Type B pancreatic cell (in vitro differentiated cells): Measurements from ENCODE around the gene ST8SIA2. TPM values are rescaled to one million over a fixed set of nuclear protein-coding genes. Genes with fewer than 3 reads are reported as not detected.

ENCODE experiments used
- DNase-seq: peaks from one replicate; pipeline ENCODE4 v3.0.0; 2021; ENCODE audit warnings: mixed read lengths; ENCODE audit not compliant: unreplicated experiment; ENCODE audit errors: extremely low spot score
- H3K27ac Mint-ChIP-seq: 2 replicates; pipeline ENCODE4 v1.8.0; 2021; ENCODE audit warnings: mild to moderate bottlenecking, mixed read lengths
- H3K27me3 Mint-ChIP-seq: 2 replicates; pipeline ENCODE4 v1.8.0; 2021; ENCODE audit warnings: mixed read lengths
- H3K36me3 Mint-ChIP-seq: 2 replicates; pipeline ENCODE4 v1.8.0; 2021; ENCODE audit warnings: mixed read lengths
- H3K4me1 Mint-ChIP-seq: one replicate; pipeline ENCODE4 v1.8.0; 2021; ENCODE audit warnings: mixed read lengths; ENCODE audit not compliant: unreplicated experiment
- H3K4me3 Mint-ChIP-seq: 2 replicates; pipeline ENCODE4 v1.8.0; 2021; ENCODE audit warnings: mild to moderate bottlenecking, mixed read lengths
- H3K9me3 Mint-ChIP-seq: 2 replicates; pipeline ENCODE4 v1.8.0; 2021; ENCODE audit warnings: mixed read lengths
- total RNA-seq: library from RNA; stranded (reverse); gene quantifications from 2 replicates; pipeline ENCODE4 v1.2.1, GENCODE V29; 2021; ENCODE audit warnings: low replicate concordance
- TF ChIP-seq, protein P1 (sequence below): fragments of 200-600 bp; sonication (generic); conservative IDR thresholded peaks from 2 replicates; pipeline ENCODE4 v1.5.0; 2021; ENCODE audit warnings: antibody characterized with exemption, mild to moderate bottlenecking

The ST8SIA2 gene
- total RNA-seq, 1 donor from 2014 or later: 16.8 TPM

DNA sequence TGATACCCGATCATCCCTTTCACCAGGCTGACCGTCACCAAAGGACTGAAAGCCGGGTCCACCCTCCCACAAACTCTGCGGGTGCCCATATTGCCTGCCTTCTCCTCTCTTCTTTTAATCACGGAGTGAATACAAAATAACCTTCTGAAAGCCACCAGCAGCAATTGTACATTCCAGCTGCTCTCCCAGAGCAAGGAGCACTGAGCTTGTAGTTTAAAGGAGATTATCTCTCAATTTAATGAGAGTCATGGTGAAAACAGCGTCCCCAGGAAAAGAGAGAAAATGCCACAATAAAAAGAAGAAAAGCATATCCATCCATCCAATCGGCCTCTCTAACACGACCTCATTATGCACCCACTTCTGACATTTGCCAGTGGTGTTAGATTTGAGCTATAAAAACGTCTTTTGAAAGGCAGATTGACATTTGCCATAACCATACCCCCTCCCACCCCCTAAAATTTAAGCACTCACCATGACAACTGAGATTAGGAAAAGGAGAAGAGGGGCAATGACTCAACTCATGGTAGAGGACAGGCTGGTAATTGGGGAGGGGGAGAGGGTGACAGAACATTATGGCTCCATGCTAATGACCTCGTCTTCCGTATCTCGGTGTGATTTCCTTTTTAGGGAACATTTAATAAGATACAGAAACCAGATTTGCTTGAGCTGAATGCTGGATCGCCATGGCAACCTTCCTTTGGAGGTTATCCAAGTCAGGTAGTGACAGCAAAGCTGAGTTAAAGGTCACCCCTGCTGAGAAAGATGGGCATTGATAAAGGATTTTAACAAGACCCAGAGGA, 106.2 kb downstream of the ST8SIA2 start:
- peaks cover 6% of the 10 kb centered on the region for H3K27me3 Mint-ChIP-seq
- no peaks in the 10 kb centered on the region for H3K9me3 Mint-ChIP-seq
- TF ChIP-seq, protein P1, sequence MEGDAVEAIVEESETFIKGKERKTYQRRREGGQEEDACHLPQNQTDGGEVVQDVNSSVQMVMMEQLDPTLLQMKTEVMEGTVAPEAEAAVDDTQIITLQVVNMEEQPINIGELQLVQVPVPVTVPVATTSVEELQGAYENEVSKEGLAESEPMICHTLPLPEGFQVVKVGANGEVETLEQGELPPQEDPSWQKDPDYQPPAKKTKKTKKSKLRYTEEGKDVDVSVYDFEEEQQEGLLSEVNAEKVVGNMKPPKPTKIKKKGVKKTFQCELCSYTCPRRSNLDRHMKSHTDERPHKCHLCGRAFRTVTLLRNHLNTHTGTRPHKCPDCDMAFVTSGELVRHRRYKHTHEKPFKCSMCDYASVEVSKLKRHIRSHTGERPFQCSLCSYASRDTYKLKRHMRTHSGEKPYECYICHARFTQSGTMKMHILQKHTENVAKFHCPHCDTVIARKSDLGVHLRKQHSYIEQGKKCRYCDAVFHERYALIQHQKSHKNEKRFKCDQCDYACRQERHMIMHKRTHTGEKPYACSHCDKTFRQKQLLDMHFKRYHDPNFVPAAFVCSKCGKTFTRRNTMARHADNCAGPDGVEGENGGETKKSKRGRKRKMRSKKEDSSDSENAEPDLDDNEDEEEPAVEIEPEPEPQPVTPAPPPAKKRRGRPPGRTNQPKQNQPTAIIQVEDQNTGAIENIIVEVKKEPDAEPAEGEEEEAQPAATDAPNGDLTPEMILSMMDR: no peak
- no peak overlapping the region for H3K27ac Mint-ChIP-seq
- no peak for DNase-seq
- no peak overlapping the region for H3K4me3 Mint-ChIP-seq
- peaks cover 24% of the 10 kb centered on the region for H3K4me1 Mint-ChIP-seq
- H3K36me3 Mint-ChIP-seq: no peaks in the 10 kb centered on the region

DNA sequence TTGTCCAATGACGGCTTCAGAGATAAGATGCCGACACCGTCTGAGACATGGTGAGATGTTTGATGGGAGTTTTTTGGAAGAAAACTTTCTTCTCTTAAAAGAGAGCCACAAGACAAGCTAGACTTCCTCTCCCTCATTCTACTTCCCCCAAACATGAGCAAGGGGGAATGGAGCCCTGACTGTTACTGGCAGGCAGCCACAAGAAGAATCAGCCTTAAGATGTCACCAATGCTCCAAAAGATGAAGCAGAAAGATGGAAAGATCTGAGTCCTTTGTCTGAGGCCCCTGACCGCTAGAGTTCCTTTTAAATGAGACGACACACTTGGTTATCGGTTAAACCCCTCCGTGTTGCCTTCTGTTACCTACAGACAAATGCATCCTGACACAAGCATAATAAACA, 108.7 kb downstream of the ST8SIA2 start:
- TF ChIP-seq, protein P1: no peak

DNA sequence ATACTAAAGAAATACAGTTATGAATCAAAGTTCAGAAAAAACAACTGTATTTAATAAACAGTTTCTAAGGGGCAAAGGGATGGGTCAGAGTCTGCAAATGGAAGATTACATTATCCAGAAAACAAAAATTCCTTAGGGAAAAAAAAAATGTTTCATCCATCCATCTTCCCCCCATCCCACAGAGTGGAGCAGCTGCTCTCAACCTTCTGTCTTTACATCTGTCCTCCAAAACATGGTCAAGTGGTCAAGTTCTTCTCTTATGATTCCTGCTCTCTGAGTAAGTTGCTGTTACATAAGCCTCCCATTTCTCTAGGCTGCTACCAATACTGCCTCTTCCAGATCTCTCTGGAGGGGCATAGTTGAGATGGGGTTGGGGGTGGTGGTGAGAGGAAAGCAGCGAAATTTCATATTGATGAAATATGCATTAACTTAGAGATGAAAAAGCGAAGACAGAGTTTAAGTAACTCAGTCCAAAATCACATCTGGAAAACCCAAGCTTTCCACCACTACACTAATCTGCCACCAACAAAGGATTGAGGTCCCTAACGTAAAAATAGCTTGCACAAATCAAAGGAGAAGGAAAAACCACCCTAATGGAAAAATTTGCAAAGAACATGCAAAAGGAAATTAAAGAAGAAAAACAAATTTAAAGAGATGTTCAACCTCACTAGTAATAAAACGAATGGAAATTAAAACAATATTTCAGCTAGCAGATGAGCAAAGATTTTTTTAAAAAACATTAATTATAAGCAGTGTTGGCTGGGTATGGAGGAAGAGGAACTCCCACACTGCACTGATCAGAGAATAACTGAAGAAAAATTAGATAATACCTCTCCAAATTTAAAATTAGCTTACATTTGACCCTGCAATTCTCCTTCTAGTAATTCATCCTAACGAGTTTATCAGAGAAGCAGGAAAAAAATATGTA, 109.5 kb downstream of the ST8SIA2 start:
- H3K4me1 Mint-ChIP-seq: peaks cover 16% of the 10 kb centered on the region
- peaks cover 6% of the 10 kb centered on the region for H3K27me3 Mint-ChIP-seq
- H3K27ac Mint-ChIP-seq: no peak overlapping the region
- DNase-seq: no peak
- H3K9me3 Mint-ChIP-seq: peaks cover 8% of the 10 kb centered on the region
- no peak overlapping the region for H3K4me3 Mint-ChIP-seq
- TF ChIP-seq, protein P1: no peak
- no peaks in the 10 kb centered on the region for H3K36me3 Mint-ChIP-seq

More for the DNA sequence above, 108.7 kb downstream of the ST8SIA2 start:
- no peaks in the 10 kb centered on the region for H3K36me3 Mint-ChIP-seq
- H3K4me1 Mint-ChIP-seq: peaks cover 16% of the 10 kb centered on the region
- H3K9me3 Mint-ChIP-seq: peaks cover 8% of the 10 kb centered on the region
- no peak for DNase-seq
- peaks cover 6% of the 10 kb centered on the region for H3K27me3 Mint-ChIP-seq
- no peak overlapping the region for H3K4me3 Mint-ChIP-seq
- H3K27ac Mint-ChIP-seq: no peak overlapping the region

DNA sequence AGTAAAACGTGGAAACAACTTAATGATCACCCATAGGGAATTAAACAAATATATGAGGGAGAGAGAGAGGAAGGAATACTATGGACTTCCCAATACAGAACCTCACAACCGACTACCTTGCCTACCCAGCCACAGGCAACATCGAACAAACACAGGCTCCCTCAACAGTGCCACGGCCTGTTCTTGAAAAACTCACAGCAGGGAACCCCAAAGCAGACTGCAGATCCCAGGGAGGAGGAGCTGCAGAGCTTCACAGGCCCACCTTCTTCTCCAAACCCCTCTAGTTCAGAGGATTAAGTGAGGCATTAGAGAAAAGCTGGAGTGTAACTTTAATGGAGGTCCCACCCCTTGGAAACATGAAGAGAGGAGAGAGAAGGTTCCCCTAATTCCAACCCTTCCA, 110.2 kb downstream of the ST8SIA2 start:
- H3K27ac Mint-ChIP-seq: no peak overlapping the region
- no peak for DNase-seq
- peaks cover 8% of the 10 kb centered on the region for H3K9me3 Mint-ChIP-seq
- TF ChIP-seq, protein P1: no peak
- peaks cover 16% of the 10 kb centered on the region for H3K4me1 Mint-ChIP-seq
- H3K36me3 Mint-ChIP-seq: no peaks in the 10 kb centered on the region
- no peak overlapping the region for H3K4me3 Mint-ChIP-seq
- peaks cover 6% of the 10 kb centered on the region for H3K27me3 Mint-ChIP-seq

DNA sequence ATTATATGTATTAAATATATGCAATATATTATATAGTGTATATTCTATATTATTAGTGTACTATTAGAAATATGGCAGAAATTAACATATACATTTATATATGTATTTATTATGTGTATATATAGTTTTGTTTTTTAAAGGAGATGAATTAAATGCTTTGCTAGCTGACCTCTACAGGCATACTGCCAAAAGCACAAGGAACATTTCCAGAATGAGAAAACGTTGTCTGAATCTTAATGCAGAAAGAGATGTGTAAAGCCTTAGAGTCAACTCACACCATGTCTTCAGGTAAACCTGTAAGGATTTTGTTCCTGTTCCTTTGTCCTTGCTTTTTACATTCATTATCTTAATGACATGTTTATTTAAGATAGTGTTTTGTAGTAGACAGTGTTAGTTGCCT, 111.9 kb downstream of the ST8SIA2 start:
- TF ChIP-seq, protein P1: no peak
- Mint-ChIP-seq H3K9me3 (peaks cover 14% of the 10 kb centered on the region), H3K4me3 (no peak overlapping the region), H3K27ac (no peak overlapping the region), H3K27me3 (peaks cover 6% of the 10 kb centered on the region), H3K4me1 (peaks cover 4% of the 10 kb centered on the region), H3K36me3 (no peaks in the 10 kb centered on the region)
- no peak for DNase-seq
